Panc1 (cell line): Measurements from ENCODE around the gene THADA. TPM values are rescaled to one million over a fixed set of nuclear protein-coding genes. Genes with fewer than 3 reads are reported as not detected.

Experiments
- ATAC-seq: fragments of 200-7000 bp; cut with Tn5 transposase; 2 replicates; pipeline ENCODE4 v1.9.1; 2020; ENCODE audit warnings: mild to moderate bottlenecking, moderate library complexity
- BruUV-seq: library from RNA; stranded (reverse); fragments of 400-500 nt; replicated peaks from 2 replicates; lab custom pipeline; 2021; lab: Mats Ljungman, UMichigan
- CTCF ChIA-PET: fragments of 300-600 bp; sonication (Branson Sonifier 250); formaldehyde crosslinking; loops from one replicate; lab custom pipeline; 2022; ENCODE audit warnings: antibody characterized with exemption; lab: Charles Lee
- POLR2A ChIA-PET: fragments of 300-600 bp; sonication (Branson Sonifier 250); formaldehyde crosslinking; loops from one replicate; lab custom pipeline; 2022; ENCODE audit warnings: antibody characterized with exemption; lab: Charles Lee
- DNase-seq: peaks from one replicate; pipeline ENCODE4 v3.0.0-alpha.2; 2010; ENCODE audit warnings: low read depth, low spot score
- H3K27ac ChIP-seq: 2 replicates; pipeline ENCODE4 v1.5.1; 2011; ENCODE audit warnings: mild to moderate bottlenecking, low read length, inconsistent platforms
- H3K27me3 ChIP-seq: fragments of 200-500 bp; sonication (Bioruptor generic); 2 replicates; pipeline ENCODE4 v1.6.0; 2014; ENCODE audit warnings: low read length, inconsistent platforms; ENCODE audit not compliant: control insufficient read depth, insufficient read depth
- H3K36me3 ChIP-seq: fragments of 200-500 bp; sonication (Bioruptor generic); 2 replicates; pipeline ENCODE4 v1.5.1; 2014; ENCODE audit warnings: inconsistent platforms, mild to moderate bottlenecking, low read length, moderate library complexity; ENCODE audit not compliant: control insufficient read depth, insufficient read depth
- H3K4me1 ChIP-seq: 2 replicates; pipeline ENCODE4 v1.5.1; 2011; ENCODE audit warnings: inconsistent platforms, mild to moderate bottlenecking, low read length, moderate library complexity; ENCODE audit not compliant: control insufficient read depth, insufficient read depth
- H3K4me3 ChIP-seq, 2 experiments: 2 replicates each; pipeline ENCODE4 v1.5.1; 2011 to 2012; ENCODE audit warnings: low read depth in 2 of 2, low read length in 2 of 2, mild to moderate bottlenecking in 2 of 2, inconsistent platforms in 1 of 2, moderate library complexity in 1 of 2
- H3K9me3 ChIP-seq: fragments of 200-500 bp; sonication (Bioruptor generic); 2 replicates; pipeline ENCODE4 v1.5.1; 2014; ENCODE audit warnings: low read depth, mild to moderate bottlenecking, inconsistent platforms, low read length, moderate library complexity; ENCODE audit not compliant: control insufficient read depth, insufficient read depth
- POLR2AphosphoS5 ChIP-seq: IDR thresholded peaks from 2 replicates; pipeline ENCODE4 v1.6.1; 2012; ENCODE audit warnings: mild to moderate bottlenecking, low read depth, low read length, moderate library complexity
- REST ChIP-seq, 2 experiments: IDR thresholded peaks; 2 replicates each; pipeline ENCODE4 v1.6.1; 2011 to 2012; ENCODE audit warnings: low read depth in 2 of 2, control low read depth in 1 of 2, low read length in 1 of 2, mild to moderate bottlenecking in 1 of 2, moderate library complexity in 1 of 2; ENCODE audit not compliant: insufficient read depth in 1 of 2
- SIN3A ChIP-seq: IDR thresholded peaks from 2 replicates; pipeline ENCODE4 v1.6.1; 2012; ENCODE audit warnings: low read depth, mild to moderate bottlenecking, low read length, moderate library complexity, borderline replicate concordance; ENCODE audit not compliant: insufficient read depth
- TCF7L2 ChIP-seq: IDR thresholded peaks from 2 replicates; pipeline ENCODE4 v1.6.1; 2011; ENCODE audit warnings: mild to moderate bottlenecking, low read depth, low read length, inconsistent platforms
- in situ Hi-C: cut with HindIII; loops from 2 replicates; pipeline ENCODE4 v1.10.0; 2016; ENCODE audit warnings: low sequenced_read_pairs, low pct_unique_long_range_greater_than_20kb
- intact Hi-C: fragments of 100-400 bp; cut with micrococcal nuclease; formaldehyde crosslinking; loops from one replicate; pipeline ENCODE4 v1.10.0; 2022; ENCODE audit not compliant: unreplicated experiment
- total RNA-seq: library from RNA; stranded (reverse); gene quantifications from one replicate; pipeline ENCODE4 v1.2.1, GENCODE V29; 2021; ENCODE audit not compliant: unreplicated experiment
- TF ChIP-seq, protein P1 (sequence below): fragments of 450-650 bp; IDR thresholded peaks from 2 replicates; pipeline ENCODE4 v1.5.1; 2017; ENCODE audit warnings: mild to moderate bottlenecking

THADA gene
- total RNA-seq, 1 experiment from 2014 or later: 37.2 TPM

DNA sequence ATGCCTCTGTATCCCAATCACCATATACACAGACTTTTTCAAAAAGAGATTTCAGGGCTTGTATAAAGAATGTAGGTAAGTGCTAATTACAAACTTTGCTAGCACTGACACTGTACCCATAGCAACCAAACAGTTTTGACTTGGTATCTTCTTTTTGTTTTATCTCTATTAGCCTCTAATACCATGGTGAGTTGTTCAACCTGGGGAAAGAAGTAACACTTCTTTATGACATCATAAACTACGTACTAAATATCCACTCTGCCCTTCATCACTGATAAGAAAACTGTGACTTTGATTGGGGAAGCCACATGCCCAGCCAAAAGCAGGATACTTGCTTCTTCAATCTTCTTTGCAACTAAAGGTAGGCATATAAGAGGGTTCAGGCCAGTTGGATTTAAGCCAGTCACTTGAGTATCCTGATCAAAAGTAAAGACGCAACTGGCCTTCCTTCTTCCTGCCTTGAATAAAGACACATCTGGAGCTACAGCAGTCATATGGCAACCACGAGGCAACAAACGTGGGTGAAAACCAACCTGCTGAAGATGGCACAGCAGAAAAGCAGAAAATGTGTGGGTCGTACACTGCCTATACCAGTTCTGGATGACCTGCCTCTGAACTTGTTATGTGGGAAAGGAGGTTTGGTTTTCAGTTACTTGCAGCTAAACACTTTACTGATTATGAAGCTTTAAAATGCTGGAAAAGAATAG, 16.4 kb downstream of the THADA start:
- intact Hi-C loops: no loop called here

More for the DNA sequence above, 16.4 kb downstream of the THADA start:
- DNase-seq: no peak
- POLR2A ChIA-PET: interaction anchor here (0.6 kb wide), 1 partner anchor 390 kb away, joined by 5 read pairs; no protein-coding TSS in a partner anchor
- no TSS peak for BruUV-seq
- Histone ChIP-seq H3K9me3 (no peaks in the 10 kb centered on the region), H3K36me3 (peaks cover 27% of the 10 kb centered on the region), H3K4me3 (no peak overlapping the region), H3K27ac (no peak overlapping the region), H3K27me3 (no peaks in the 10 kb centered on the region), H3K4me1 (no peaks in the 10 kb centered on the region)
- no peak for ATAC-seq
- TF ChIP-seq REST (IDR thresholded peaks at IDR 0.05; ENCODE audit: insufficient read depth in 1 of 2, low read depth in 2 of 2, low read length in 1 of 2): no peak
- TF ChIP-seq POLR2AphosphoS5: no peak
- TF ChIP-seq, protein P1, sequence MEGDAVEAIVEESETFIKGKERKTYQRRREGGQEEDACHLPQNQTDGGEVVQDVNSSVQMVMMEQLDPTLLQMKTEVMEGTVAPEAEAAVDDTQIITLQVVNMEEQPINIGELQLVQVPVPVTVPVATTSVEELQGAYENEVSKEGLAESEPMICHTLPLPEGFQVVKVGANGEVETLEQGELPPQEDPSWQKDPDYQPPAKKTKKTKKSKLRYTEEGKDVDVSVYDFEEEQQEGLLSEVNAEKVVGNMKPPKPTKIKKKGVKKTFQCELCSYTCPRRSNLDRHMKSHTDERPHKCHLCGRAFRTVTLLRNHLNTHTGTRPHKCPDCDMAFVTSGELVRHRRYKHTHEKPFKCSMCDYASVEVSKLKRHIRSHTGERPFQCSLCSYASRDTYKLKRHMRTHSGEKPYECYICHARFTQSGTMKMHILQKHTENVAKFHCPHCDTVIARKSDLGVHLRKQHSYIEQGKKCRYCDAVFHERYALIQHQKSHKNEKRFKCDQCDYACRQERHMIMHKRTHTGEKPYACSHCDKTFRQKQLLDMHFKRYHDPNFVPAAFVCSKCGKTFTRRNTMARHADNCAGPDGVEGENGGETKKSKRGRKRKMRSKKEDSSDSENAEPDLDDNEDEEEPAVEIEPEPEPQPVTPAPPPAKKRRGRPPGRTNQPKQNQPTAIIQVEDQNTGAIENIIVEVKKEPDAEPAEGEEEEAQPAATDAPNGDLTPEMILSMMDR: no peak
- no peak for TF ChIP-seq TCF7L2
- no peak for TF ChIP-seq SIN3A
- CTCF ChIA-PET: no interaction called here
- in situ Hi-C loops: no loop called here
